ENCODE results near the gene GREM1. TPM values are rescaled to one million over a fixed set of nuclear protein-coding genes. Genes with fewer than 3 reads are reported as not detected.

The GREM1 gene
- total and polyA plus RNA-seq, 2 of the 8 experiments (the other 6 are each of a cell fraction or from before 2014, with no cell fraction given), result 0.12 to 1.1 TPM

DNA sequence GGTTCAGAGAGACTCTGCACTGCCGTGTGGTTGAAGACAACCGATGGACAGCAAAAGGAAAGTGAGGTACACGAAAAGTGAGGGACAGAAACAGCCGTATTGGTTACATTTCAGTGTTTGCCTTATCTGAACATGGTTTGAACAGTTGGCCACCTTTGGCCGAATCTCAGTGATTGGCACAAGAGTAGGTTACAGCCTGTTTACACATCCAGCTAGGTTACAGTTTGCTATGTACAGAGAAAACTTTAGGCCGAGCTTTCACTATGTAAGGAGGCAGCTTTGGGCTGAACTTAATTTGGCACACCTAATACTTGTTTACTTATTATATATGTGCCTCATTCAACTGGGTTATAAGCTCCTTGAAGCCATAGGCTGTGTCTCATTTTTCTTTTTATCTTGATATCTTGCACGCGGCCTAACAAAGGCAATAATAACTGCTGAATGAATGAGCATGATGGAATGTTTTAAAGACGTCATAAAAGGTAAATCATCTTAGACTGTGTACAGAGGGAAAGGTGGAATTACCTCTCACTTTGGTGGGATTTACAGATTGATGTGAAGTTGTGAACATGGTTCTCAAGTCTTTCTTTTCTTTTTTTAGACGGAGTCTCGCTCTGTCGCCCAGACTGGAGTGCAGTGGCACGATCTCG, 17.2 kb upstream of the GREM1 start (continued):
- TF ChIP-seq KDM1A (IDR thresholded peaks at IDR 0.05; ENCODE audit: borderline replicate concordance, low read length), result no peak
- TF ChIP-seq, protein P1, sequence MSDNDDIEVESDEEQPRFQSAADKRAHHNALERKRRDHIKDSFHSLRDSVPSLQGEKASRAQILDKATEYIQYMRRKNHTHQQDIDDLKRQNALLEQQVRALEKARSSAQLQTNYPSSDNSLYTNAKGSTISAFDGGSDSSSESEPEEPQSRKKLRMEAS (IDR thresholded peaks at IDR 0.05), result no peak
- no peak for TF ChIP-seq CEBPB (IDR thresholded peaks at IDR 0.05; ENCODE audit: low read depth, low read length)
- TF ChIP-seq, protein P2, sequence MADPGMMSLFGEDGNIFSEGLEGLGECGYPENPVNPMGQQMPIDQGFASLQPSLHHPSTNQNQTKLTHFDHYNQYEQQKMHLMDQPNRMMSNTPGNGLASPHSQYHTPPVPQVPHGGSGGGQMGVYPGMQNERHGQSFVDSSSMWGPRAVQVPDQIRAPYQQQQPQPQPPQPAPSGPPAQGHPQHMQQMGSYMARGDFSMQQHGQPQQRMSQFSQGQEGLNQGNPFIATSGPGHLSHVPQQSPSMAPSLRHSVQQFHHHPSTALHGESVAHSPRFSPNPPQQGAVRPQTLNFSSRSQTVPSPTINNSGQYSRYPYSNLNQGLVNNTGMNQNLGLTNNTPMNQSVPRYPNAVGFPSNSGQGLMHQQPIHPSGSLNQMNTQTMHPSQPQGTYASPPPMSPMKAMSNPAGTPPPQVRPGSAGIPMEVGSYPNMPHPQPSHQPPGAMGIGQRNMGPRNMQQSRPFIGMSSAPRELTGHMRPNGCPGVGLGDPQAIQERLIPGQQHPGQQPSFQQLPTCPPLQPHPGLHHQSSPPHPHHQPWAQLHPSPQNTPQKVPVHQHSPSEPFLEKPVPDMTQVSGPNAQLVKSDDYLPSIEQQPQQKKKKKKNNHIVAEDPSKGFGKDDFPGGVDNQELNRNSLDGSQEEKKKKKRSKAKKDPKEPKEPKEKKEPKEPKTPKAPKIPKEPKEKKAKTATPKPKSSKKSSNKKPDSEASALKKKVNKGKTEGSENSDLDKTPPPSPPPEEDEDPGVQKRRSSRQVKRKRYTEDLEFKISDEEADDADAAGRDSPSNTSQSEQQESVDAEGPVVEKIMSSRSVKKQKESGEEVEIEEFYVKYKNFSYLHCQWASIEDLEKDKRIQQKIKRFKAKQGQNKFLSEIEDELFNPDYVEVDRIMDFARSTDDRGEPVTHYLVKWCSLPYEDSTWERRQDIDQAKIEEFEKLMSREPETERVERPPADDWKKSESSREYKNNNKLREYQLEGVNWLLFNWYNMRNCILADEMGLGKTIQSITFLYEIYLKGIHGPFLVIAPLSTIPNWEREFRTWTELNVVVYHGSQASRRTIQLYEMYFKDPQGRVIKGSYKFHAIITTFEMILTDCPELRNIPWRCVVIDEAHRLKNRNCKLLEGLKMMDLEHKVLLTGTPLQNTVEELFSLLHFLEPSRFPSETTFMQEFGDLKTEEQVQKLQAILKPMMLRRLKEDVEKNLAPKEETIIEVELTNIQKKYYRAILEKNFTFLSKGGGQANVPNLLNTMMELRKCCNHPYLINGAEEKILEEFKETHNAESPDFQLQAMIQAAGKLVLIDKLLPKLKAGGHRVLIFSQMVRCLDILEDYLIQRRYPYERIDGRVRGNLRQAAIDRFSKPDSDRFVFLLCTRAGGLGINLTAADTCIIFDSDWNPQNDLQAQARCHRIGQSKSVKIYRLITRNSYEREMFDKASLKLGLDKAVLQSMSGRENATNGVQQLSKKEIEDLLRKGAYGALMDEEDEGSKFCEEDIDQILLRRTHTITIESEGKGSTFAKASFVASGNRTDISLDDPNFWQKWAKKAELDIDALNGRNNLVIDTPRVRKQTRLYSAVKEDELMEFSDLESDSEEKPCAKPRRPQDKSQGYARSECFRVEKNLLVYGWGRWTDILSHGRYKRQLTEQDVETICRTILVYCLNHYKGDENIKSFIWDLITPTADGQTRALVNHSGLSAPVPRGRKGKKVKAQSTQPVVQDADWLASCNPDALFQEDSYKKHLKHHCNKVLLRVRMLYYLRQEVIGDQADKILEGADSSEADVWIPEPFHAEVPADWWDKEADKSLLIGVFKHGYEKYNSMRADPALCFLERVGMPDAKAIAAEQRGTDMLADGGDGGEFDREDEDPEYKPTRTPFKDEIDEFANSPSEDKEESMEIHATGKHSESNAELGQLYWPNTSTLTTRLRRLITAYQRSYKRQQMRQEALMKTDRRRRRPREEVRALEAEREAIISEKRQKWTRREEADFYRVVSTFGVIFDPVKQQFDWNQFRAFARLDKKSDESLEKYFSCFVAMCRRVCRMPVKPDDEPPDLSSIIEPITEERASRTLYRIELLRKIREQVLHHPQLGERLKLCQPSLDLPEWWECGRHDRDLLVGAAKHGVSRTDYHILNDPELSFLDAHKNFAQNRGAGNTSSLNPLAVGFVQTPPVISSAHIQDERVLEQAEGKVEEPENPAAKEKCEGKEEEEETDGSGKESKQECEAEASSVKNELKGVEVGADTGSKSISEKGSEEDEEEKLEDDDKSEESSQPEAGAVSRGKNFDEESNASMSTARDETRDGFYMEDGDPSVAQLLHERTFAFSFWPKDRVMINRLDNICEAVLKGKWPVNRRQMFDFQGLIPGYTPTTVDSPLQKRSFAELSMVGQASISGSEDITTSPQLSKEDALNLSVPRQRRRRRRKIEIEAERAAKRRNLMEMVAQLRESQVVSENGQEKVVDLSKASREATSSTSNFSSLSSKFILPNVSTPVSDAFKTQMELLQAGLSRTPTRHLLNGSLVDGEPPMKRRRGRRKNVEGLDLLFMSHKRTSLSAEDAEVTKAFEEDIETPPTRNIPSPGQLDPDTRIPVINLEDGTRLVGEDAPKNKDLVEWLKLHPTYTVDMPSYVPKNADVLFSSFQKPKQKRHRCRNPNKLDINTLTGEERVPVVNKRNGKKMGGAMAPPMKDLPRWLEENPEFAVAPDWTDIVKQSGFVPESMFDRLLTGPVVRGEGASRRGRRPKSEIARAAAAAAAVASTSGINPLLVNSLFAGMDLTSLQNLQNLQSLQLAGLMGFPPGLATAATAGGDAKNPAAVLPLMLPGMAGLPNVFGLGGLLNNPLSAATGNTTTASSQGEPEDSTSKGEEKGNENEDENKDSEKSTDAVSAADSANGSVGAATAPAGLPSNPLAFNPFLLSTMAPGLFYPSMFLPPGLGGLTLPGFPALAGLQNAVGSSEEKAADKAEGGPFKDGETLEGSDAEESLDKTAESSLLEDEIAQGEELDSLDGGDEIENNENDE (IDR thresholded peaks at IDR 0.05; ENCODE audit: insufficient replicate concordance, low read length), result no peak

Data from H1 (cell line).